GM21447 (cell line): ENCODE data around the gene C22orf15.

Source experiments
- ATAC-seq: cut with Tn5 transposase; IDR thresholded peaks from one replicate; pipeline ENCODE4 v1.9.1; 2021; ENCODE audit not compliant: unreplicated experiment

The C22orf15 gene

DNA sequence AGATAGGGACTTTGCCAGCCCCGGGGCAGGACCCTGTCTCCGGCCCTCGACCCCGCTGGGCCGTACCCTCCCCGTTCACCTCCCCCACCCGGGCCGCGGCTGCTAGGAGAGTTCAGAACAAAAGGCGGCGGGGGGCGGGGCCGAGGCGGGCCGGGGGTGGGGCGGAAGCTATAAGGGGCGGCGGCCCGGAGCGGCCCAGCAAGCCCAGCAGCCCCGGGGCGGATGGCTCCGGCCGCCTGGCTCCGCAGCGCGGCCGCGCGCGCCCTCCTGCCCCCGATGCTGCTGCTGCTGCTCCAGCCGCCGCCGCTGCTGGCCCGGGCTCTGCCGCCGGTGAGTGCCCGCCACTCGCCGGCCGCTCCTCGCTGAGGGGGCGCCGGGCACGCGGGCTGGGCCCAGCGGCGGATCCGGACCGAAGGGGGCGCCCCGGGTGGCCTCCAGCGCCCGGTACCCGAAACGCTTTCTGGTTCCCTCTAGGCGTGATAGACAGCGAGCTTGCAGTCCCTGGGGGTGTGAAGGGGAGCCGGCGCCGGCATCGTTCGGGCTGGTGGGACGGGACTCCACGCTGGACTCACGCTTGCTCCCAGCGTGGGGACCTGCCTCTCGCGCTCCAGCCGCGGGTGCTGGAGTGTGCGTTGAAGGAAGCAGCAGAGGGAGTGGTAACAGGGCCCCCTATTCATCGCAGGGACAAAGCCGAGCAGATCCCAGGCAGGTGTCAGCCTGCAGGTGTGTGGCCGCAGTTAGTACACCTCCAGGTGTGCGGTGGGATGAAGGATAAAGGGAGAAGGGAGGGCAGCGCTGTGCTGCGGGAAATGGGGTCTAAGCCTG is 10.1 kb downstream of the C22orf15 start, which contains the start of gene MMP11:
MMP11 (plus strand) TSS at position 201 of the 825 bp plus-strand sequence; CDS start at position 223, 22 bp downstream.
- ATAC-seq = no peak

GRCh38 chr22:23773483-23774113 is 10.8 kb downstream of the C22orf15 start:
- ATAC-seq = no peak

- ATAC-seq = no peak
These were observed 11.5 kb downstream of the C22orf15 start for GRCh38 chr22:23774114-23774921.

- ATAC-seq = no peak
These were observed 12.2 kb downstream of the C22orf15 start for GRCh38 chr22:23774922-23775436.

- ATAC-seq = no peak
These were observed 13.1 kb downstream of the C22orf15 start for GRCh38 chr22:23775779-23776375.

DNA sequence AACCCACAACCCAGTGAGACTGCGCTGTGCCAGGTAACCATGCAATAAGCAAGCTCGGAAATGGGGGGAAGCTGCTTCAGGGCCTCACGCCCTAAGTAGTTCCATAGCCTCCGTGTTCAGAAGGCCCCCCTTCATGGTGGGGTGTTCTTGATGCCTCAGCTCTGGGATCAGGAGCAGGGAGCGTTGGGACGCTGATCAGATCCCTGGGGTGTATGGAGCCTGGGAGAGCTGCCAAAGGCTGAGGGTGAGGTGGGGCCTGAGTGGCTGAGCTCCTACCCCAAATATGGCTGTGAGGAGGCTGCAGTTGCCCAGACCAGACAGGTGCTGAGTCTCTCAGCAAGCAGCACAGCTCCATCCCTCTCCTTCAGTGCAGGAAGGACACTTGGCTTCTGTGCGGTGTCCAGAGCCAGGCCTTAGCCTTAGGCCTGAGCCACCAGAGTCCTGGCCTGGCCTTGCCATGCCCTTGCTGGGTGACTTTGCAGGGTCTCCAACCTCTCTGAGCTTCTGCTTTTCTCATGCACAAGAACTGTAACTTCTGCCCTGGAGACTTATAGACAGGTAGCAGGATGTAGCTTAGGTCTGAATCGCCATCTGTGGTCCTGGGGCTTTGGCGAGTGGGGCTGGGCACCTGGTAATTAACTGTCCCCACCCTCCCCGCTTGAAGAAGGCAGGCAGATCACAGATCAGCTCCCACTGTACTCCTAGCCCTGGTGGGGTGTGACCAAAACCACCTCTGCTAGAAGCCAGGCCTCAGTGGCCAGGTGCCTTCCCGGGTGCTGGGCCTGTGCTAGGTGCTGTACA is 15.2 kb downstream of the C22orf15 start:
- ATAC-seq = no peak

DNA sequence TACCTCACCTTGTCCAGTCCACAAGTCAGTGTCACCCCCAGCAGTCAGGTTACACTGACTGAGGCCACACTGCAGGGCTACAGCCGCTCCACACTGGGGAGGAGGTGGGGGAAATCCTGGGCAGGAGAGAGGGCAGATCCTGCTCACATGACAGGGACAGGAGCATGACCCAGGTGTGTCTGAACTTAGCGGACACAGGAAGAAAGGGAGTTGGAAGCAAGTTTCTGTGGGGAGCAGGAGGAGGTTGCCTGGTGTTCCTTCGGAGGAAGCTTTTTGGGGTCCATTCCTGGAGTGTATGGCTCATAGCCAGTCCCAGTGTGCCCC is 15.7 kb downstream of the C22orf15 start:
- no peak for ATAC-seq

DNA sequence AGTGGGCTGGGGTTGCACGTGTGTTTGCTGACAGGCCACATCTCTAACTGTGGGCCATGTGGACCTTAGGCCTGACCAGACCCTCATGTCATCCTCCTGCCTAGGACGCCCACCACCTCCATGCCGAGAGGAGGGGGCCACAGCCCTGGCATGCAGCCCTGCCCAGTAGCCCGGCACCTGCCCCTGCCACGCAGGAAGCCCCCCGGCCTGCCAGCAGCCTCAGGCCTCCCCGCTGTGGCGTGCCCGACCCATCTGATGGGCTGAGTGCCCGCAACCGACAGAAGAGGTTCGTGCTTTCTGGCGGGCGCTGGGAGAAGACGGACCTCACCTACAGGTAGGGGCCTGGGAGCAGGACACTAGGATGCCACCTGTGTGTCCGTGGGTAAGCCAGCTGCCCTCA is 16.3 kb downstream of the C22orf15 start:
- ATAC-seq = no peak

- no peak for ATAC-seq
These were observed 16.9 kb downstream of the C22orf15 start for GRCh38 chr22:23779731-23780130.

DNA sequence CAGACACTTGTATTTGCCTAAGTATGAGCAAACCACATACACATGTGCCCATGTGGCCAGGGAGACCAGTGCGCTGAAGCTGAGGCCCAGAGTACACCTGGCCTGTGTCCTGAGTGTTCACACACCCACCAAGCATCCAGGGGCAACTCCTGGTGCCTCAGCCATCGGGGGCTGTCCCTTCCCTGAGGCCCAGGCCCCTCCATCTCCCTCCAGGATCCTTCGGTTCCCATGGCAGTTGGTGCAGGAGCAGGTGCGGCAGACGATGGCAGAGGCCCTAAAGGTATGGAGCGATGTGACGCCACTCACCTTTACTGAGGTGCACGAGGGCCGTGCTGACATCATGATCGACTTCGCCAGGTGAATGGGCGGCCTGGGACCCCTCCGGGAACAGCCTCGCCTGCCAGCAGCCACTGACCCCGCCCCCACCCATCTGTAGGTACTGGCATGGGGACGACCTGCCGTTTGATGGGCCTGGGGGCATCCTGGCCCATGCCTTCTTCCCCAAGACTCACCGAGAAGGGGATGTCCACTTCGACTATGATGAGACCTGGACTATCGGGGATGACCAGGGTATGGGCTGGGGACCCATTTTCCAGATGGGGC is 17.5 kb downstream of the C22orf15 start:
- no peak for ATAC-seq

GRCh38 chr22:23781065-23781464 is 18.3 kb downstream of the C22orf15 start:
- ATAC-seq = no peak

GRCh38 chr22:23781511-23782183 is 18.9 kb downstream of the C22orf15 start:
- no peak for ATAC-seq

GRCh38 chr22:23782252-23782651 is 19.5 kb downstream of the C22orf15 start:
- no peak for ATAC-seq

DNA sequence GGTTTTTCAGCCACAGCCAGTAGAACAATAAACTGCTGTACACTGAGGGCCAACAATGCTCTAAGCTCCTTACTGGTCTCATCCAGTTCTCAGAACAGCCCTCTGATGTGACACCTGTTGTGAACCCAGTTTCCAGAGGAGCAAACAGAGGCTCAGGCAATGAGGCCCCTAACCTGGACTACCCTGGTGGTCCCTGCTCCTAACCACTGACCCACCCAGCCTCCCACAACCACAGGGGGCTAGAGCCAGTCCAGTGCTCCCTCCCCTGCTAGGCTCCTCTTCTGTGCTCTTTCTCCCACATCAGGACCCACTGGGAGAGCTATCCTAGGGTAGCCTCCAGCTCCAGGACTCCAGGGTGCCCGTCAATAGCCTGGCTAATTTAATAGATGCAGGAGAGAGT is 19.9 kb downstream of the C22orf15 start:
- no peak for ATAC-seq

- ATAC-seq = no peak
These were observed 20.7 kb downstream of the C22orf15 start for GRCh38 chr22:23783265-23784150.

GRCh38 chr22:23784215-23784732 is 21.5 kb downstream of the C22orf15 start:
- no peak for ATAC-seq

GRCh38 chr22:23786261-23786710 is 23.5 kb downstream of the C22orf15 start:
- ATAC-seq = no peak
